HG02938 (cell line): ENCODE results near the gene AIFM2.

Experiments
- ATAC-seq: cut with Tn5 transposase; IDR thresholded peaks from one replicate; pipeline ENCODE4 v1.9.1; 2021; ENCODE audit warnings: mild to moderate bottlenecking, moderate library complexity; ENCODE audit not compliant: unreplicated experiment

Gene AIFM2

DNA sequence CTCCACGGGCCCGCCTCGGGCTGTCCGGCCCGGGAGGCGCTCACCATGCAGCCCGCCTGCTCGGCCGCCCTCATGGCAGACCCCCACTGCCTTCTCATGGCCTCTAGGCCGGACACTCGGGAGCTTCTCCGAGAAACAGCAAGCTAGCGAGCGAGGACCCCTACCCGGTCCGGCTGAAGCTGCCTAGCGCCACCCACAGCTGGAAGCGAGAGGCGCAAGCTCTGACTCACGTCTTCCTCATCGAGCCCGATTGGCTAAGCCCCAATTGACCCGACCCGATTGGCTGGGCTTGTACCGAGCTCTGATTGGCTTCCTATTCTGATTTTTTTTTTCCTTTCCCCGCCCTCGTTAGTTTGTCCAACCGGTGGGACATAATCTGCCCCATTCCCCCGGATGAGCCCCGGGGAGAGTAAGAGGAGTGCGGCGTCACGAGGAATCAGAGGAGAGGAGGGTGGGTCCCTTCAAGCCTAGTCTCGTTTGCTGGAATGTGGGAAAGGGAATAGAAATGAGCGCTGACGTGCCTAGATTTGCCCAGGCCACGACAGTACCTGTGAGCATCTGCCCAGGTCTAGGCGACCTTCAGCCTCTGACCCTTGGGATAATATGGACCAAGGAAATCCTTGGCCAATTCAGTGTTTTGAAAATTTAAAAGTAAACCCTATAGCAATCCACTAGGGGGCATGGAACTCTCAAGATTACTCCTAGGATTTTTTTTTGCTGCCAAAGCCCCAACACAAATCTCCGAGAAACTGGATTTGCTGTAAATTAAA lies 14.0 kb upstream of the AIFM2 start, which contains the start of gene TYSND1:
TYSND1 (minus strand) TSS at position 212 of the 770 bp plus-strand sequence; CDS start at position 98, 114 bp downstream.
- ATAC-seq, result peak; percentile 88

DNA sequence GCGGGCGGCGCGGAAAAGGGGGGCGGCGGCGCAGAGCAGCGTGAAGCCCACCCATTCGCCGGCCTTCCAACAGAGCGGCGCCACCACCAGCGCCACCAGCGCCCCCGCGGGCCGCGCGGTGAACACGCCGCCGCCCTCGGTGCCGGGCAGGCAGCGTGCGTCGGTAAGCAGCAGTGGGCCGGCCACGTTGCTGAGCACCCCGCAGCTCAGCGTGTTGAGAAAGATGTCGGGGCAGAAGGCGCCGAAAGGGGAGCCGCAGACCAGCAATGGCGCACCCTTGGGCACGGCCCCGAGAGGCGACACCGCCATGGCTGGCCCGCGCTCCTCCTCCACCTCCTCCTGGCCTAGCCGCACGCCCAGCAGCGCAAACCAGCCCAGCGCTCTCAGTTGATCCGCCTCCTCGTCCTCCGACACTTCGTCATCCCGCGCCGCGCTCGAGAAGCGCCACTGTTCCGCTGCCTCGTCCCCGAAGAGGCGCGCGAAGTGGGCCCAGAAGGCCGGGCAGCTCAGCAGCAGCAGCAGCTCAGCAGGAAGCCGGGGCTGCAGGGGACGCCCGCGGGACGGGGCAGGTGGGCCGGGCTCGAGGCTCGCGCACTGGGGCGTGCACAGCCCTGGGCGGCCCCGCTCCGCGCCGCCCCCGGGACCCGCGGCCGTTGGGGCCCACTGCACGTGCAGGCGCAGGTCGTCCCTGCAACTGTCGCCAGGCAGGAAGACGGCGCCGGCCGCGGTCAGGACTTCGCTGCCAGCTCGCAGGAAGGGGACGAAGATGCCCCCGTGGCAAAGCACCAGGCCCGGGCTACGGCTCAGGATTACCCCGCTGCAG lies 13.3 kb upstream of the AIFM2 start:
- peak; percentile 47 for ATAC-seq

DNA sequence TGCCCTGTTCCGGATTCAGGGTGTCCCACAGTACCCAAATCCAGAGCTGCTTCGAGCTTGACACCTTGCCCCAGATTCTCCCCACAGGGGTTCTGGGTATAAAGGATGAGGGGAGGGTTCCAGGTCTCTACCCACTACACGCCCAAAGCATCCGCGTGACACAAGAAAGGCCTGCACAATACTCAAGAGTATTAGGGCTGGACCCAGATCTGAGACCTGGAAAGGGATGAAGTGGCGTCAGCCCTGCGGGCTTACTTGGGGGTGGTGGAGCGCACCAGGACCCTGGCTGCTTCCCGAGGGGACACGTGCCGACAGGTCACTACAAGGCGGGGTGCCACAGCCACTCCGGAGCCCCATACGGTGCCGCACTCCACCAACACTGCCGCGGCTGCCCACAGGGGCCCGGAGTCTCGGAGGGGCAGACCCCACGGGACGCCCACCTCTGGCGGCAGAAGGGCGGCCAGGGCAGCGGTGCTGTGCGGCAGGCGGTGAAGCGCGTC lies 12.6 kb upstream of the AIFM2 start:
- no peak for ATAC-seq

DNA sequence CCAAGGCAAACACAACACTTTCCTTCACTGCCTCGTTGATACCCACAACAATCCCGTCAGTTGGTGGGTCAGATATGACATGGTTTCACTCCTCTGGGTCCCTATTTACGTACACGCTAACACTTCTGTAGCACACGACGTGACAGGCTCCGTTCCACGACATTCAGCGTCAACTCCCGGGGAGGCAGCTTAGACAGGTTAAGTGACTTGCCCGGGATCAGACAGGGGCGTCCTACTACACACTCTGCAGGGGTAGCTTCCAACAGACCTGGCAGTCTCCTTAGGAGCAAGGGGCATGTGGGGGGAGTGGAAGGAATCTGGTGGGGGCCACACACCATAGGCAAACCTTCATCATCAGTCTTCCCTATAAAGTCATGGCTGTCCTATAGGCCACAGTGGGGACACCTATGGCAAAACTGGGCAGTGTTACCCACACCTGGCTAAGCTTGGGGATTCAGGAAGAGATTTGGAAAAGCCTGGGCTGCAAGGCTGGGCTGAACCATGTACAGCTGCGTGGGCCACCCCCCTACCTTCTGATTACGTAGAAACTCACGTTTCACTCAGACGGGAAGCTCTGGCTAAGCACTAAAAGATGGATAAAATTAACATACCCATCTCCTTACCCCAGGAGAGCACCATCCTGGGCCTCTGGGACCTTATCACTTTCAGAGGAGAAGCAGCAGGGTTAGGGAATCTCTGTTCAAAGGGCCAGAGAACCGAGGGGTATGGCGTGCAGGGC lies 11.9 kb upstream of the AIFM2 start:
- no peak for ATAC-seq

DNA sequence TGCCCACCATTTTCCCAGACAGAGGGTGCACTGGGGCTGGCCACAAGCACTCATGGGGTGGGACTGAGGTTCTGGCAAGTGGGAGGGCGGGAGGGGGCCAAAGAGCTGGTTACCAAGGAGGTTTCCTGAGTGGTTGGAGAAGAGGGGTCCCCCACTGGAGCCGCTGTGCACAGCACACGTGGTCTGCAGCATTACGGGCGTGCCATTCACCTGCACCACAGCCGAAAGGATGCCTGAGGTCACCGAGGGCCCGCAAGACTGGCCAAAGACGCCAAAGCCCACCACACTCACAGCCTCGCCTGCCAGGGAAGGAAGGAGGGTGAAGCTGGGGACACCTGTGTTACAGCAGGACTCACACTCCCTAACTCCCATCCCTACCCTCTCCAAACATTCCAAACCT lies 9.9 kb upstream of the AIFM2 start:
- ATAC-seq, result no peak

DNA sequence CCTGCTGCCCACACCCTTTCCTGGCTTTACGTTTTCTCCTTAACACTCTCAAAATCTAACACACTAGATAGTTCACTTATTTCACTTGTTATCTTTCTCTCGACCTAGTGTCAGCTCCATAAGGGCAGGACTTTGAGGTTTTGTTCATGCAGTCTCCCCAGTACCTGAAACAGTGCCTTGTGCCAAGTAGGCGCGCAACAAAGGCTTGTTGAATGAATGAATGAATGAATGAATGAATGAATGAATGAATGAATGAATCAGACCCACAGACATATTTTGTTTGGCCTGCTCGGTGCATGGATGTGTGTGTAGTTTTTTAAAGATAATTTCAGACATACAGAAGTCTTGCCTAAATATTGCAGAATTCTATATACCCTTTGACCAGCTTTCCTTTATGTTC lies 7.7 kb upstream of the AIFM2 start:
- ATAC-seq, result no peak

DNA sequence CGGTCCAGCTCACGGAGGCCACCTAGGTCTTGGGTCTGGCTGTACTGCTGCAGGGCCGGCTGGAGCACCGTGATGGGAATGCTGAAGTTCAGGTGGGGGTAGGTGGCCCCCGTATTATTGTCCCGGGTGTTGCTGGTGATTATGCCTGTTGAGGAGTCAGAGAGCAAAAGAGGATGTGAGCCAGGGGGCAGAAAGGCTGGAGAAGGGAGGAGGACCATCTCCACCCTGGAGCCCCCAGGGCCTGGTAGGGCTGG lies 7.3 kb upstream of the AIFM2 start:
- no peak for ATAC-seq

DNA sequence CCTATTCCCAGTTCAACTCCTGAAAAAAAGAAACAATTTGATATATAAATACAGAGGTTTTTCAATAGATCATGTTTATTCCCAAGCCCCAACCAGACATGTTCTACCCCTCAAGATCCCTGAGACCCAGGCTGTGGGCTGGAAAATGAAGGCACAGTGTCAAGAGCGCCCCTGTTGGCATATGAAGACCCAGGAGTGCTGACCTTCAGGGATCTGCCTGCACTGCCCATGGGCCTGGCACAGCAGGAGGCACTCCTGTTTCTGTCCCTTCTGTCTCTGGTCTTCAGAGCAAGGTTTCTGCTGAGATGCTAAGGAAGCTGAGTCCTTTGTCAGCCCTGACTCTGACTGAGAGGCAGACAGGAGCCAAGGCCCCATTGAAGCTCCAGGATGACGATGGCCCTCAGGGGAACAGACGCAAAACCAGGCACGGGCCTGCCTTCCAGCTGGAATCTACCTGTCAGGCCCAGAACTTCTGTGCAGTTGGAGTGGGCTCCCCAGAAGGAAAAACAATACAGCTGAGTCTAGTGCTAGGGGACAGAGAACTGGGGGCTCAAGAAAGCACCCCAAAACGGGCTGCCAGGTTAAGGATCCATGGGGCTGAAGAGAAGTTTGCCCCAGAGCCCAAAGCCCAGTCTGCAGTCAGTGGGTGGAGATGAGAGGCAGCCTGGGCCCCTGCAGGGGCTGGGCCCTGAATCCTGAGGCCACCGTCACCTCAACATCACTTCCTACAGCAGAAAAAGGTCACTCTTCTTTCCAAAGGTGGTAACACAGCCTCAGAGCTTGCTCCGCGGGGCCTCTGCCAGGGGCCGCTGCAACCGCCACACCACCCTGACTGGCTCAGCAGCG lies 6.7 kb upstream of the AIFM2 start:
- no peak for ATAC-seq

DNA sequence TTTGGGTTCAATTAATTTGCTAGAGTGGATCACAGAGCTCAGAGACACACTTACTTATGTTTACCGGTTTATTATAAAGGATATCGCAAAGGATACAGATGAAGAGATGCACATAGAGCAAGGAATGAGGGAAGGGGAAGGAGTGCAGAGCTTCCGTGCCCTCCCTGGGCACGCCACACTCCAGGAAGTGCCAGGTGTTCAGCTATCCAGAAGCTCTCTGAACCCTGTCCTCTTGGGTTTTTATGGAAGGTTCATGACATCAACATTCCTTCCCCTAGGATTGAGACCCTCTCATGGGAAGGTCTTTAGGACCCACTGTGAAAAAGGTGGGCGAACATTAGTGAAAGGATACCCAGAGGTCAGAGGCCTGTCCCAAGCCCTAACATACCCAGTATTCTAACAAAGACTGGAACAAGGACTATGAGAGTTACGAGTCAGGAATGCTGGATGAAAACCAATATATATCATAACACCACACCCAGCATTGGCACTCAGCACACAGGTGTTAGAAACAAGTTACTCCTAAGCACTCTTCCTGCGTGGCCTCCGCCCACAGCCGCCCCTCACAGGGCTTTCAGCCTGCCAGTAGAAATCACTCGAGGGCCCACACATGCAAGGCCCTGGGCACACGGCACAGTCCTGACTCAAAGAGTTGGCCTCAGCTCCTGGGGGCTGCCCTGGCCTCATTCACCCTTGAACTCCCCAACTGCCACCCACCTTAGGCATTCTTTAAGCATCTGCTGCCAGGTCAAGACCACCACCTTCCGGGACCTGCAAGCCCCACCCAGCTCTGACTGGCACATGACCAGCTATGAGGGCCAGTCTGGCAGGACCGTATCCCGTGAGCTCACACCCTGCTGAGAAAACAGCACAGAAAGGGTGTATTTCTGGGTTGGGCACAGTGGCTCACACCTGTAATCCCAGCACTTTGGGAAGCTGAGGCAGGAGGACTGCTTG lies 5.6 kb upstream of the AIFM2 start:
- no peak for ATAC-seq

DNA sequence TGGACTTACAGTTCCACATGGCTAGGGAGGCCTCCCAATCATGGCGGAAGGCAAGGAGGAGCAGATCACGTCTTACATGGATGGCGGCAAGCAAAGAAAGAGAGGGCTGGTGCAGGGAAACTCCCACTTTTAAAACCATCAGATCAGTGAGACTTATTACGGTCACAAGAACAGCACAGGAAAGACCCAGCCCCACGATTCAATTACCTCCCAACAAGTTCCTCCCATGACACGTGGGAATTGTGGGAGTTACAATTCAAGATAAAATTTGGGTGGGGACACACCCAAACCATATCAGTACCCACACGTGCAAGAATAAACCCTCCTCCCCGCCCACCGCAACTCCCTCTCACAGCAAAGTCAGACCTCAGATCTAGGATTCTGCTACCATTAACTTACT lies 4.5 kb upstream of the AIFM2 start:
- ATAC-seq, result no peak

DNA sequence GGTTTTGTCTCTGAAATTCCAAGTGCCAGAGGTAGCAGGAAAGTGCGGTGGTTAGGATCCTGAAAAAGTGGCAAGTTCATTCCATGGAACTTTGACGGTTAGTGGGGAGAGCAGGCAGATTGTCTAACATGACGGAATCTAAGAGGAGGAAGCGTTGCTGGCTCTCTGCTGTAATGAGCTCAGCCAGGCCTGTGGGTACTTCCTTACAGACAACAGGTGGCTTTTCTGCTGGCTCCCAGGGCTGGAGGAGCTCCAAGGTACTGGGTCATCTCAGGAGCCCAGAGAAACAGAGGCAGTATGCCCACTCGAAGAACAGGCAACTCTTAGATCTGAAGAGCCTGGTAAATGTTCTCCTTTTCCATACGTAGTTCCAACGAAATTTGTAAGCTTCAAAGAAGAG lies 3.1 kb upstream of the AIFM2 start:
- no peak for ATAC-seq

DNA sequence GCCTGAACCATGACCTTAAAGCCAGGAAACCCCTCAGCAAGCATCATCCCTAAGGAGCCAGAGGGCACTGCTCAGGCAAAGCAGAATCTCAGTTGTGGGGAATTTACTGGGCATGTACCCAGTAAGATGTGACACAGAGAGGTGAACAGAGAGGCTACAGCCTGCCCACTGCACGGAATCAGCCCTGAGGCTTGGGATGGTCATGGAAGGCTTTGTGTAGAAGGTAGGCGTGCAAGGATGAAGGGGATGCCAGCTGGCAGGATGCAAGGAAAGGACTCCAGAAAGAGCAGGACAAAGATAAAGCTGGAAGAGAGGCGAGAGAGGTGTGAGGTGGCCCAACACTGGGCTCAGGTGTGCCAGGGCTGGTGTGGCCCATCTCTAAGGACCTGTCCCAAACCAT lies 2.4 kb upstream of the AIFM2 start:
- no peak for ATAC-seq

DNA sequence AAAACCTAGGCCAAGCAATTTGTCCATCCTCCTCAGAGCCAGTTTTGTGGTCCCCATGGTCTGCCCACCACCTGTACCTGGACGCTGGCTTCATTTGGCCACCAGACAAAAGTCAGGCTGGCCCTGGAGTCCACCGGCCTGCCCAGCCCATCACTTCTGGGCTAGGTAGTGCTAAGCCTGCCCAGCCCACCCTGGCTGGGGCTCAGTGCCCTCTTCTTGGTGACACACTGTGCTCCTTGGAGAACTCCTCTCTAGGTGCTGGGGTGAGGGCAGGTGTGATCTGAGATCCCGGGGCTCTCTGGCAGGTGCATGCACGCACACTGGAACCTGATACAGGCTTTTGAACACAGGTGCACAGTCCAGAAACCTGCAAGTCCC lies 1.1 kb downstream of the AIFM2 start:
- ATAC-seq, result no peak

DNA sequence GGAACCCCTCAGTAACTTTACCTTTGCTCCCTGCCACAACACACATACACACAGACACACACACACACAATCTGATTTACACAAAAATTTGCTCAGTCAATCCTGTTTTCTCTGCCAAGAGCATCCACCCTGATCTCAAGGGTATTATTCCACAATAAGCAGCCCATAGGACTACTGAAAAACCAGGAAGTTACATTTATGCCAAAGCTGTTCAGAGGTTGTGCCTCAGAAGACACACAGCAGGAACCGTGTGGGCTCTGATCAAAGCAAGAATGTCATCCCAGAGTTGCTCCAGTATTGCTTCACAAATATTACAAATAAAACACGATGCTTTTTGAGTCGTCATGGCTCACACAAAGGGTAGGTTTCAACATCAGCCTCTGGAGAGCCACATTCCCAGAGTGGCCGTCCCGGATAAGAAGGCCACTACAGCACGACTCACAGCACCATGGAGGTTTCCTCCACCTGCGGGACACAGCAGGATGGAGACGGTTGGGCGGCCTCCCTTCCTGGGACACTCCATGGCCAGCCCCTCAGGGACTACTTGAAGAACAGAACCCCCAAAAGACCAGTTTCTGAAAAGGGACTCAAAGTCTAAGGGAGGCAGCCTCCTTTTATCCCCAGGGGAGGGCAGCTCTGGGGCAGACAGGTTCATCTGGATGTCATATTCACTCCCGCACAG lies 1.6 kb downstream of the AIFM2 start:
- no peak for ATAC-seq

DNA sequence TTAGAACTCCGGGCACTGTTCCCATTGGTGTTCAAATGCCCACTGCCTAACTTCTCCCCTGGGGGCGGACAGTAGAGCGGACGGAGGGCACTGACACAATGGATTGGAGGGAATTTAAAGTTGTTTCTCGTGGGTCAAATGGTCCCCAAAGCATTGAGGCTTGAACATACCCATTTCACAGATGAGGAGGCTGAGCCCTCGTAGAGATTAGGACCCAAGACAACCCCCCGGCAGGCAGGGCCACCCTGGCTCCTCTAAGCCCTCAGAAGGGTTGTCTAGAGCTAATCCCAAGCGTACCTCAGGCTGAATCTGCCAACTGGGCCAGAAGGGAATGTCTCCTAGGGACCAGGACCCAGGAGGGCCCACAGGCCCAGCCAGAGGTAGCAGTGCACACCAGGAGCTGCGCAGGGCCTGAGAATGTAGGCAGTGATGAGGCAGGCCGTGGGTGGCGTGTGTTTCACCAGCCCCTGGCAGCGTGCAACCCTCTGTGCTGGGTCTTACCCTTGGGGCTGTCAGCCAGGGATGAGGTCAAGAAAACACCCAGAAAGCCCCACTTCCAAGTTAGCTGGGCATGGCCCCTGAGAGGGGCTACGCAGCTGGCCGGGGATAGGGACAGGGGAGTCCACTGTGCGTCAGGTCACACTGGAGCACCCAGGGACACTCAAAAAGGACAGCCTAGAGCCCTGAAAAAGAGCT lies 5.8 kb downstream of the AIFM2 start:
- ATAC-seq, result no peak

DNA sequence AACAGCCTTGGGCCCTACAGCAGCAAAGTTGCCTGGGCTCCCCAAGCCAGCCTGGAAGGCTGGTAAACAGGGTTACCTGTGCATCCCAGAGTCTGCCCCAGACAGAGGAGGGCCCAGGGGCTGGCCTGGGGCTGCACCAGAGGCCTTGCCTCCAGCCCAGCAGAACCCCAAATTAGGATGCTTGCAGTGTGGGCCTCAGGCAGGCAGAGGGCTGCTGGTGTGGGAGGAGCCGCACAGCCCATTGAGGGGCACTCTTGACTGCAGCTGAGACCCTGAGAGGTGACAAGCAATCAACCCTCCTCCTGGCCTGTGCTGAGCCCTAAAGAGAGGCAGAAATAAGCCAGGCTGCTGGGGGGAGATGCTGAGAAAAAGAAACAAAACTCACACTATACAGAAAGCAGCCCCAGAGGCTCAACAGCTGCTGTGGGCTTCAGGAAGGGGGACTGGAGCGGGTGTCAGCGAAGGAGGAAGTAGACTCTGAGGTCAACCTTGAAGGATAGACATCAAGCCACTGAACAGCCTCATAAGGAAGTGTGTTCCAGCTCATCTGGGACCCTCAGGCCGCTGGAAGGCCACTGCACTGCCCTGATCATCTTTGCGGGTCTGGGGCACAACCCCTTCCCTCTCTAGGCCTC lies 6.6 kb downstream of the AIFM2 start:
- ATAC-seq, result no peak

DNA sequence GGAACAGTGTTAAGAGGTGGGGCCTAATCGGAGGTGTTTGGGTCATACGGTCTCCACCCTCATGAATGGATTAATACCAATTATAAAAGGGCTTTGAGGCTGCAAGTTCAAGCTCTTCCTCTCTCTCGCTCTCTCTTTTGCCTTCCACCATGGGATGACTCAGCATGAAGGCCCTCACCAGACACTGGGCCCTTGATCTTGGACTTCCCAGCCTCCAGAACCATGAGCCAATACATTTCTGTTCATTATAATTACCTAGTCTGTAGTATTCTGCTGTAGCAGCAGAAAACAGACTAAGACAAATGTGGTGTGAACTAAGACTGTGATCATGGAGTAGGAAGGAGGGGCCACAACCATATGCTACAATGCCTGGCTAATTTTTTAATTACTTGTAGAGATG lies 7.7 kb downstream of the AIFM2 start:
- ATAC-seq, result no peak

DNA sequence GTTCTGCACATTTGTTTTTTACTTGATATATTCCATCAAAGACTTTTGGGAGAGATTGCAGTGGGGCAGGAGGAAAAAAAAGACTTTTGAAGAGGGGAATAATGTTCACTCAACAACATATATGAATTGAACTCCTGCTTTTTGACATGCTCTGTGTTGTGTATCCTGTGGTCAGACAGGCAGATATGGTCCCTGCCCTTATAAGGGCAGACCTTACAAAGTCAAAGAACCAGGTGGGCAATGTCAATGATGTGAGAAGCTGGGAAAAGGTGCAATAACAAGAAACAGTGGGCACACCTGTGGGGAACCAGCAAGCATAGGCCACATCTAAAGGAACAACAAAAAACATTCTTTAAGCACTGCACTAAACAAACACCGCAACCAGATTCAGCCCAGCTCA lies 8.2 kb downstream of the AIFM2 start:
- no peak for ATAC-seq
